ENCODE data around the gene ZNF740.
"Not testable (repeated sequence)": the region's sequence is repeated elsewhere in the genome, so short reads cannot be mapped to it uniquely, and the experiment has no call there.

DNA sequence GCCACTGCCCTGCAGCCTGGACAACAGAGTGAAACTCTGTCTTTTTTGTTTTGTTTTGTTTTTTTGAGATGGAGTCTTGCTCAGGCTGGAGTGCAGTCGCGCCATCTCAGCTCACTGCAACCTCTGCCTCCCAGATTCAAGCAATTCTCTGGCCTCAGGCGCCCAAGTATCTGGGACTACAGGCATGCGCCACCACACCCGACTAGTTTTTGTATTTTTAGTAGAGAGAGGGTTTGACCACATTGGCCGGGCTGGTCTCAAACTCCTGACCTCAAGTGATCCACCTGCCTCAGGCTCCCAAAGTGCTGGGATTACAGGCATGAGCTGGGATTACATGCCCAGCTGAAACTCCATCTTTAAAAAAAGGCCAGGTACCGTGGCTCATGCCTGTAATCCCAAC is 21.8 kb downstream of the ZNF740 start:
- TF ChIP-seq, protein P1, sequence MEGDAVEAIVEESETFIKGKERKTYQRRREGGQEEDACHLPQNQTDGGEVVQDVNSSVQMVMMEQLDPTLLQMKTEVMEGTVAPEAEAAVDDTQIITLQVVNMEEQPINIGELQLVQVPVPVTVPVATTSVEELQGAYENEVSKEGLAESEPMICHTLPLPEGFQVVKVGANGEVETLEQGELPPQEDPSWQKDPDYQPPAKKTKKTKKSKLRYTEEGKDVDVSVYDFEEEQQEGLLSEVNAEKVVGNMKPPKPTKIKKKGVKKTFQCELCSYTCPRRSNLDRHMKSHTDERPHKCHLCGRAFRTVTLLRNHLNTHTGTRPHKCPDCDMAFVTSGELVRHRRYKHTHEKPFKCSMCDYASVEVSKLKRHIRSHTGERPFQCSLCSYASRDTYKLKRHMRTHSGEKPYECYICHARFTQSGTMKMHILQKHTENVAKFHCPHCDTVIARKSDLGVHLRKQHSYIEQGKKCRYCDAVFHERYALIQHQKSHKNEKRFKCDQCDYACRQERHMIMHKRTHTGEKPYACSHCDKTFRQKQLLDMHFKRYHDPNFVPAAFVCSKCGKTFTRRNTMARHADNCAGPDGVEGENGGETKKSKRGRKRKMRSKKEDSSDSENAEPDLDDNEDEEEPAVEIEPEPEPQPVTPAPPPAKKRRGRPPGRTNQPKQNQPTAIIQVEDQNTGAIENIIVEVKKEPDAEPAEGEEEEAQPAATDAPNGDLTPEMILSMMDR (conservative IDR thresholded peaks at IDR 0.05 in 1 of 2, IDR thresholded peaks at IDR 0.05 in 1 of 2; ENCODE audit: extremely low read depth in 1 of 2, insufficient read depth in 1 of 2, low read depth in 1 of 2, low read length in 2 of 2): not testable (repeated sequence)
- not testable (repeated sequence) for TF ChIP-seq EZH2 (IDR thresholded peaks at IDR 0.05; ENCODE audit: borderline replicate concordance, low read length)
